Measurements from ENCODE around the gene OR13C8. TPM values are rescaled to one million over a fixed set of nuclear protein-coding genes. Genes with fewer than 3 reads are reported as not detected.

OR13C8 gene
- total and polyA plus RNA-seq, 2 donors (not counting 3 experiments of a cell fraction or from before 2014, with no cell fraction given): not detected

- FAIRE-seq (no peak), DNase-seq (ENCODE audit: low read depth, low spot score) (no peak)
- Histone ChIP-seq H3K4me3 (replicated peaks in 1 of 3; ENCODE audit: insufficient read depth in 1 of 3, low read depth in 1 of 3, low read length in 3 of 3) (no peak overlapping the region), H3K9ac (replicated peaks; ENCODE audit: extremely low read depth, insufficient read depth, low read length) (no peak overlapping the region), H3K4me2 (ENCODE audit: insufficient read depth, low read length) (no peak overlapping the region), H3K4me1 (ENCODE audit: control insufficient read depth, extremely low read depth, insufficient read depth, low read length) (no peaks in the 10 kb centered on the region), H3K27ac (ENCODE audit: insufficient read depth, low read depth, low read length) (no peak overlapping the region), H3K27me3 (ENCODE audit: control insufficient read depth in 2 of 2, insufficient read depth in 2 of 2, low read length in 2 of 2) (no peaks in the 10 kb centered on the region), H3K9me3 (replicated peaks; ENCODE audit: control insufficient read depth, insufficient read depth, low read length) (peaks cover 2% of the 10 kb centered on the region), H2AFZ (ENCODE audit: low read depth, low read length) (no peak overlapping the region), H3K9me1 (replicated peaks; ENCODE audit: control insufficient read depth, extremely low read depth, insufficient read depth, low read length) (no peaks in the 10 kb centered on the region), H3K36me3 (ENCODE audit: control insufficient read depth in 2 of 2, extremely low read depth in 1 of 2, insufficient read depth in 2 of 2, low read length in 2 of 2) (no peaks in the 10 kb centered on the region), H3K79me2 (ENCODE audit: control insufficient read depth, insufficient read depth, low read length) (no peaks in the 10 kb centered on the region), H4K20me1 (replicated peaks; ENCODE audit: control insufficient read depth, extremely low read depth, insufficient read depth, low read length) (no peaks in the 10 kb centered on the region)
- POLR2A ChIA-PET: no interaction called here
- dilution Hi-C loops (cut with MboI; ENCODE audit: extremely low pct_ligation_motif_present, low sequenced_read_pairs): no loop called here
- intact Hi-C loops (cut with micrococcal nuclease): no loop called here
- TF ChIP-seq MYC (IDR thresholded peaks at IDR 0.05; ENCODE audit: low read depth, low read length): no peak
- no peak for TF ChIP-seq POLR2A (IDR thresholded peaks at IDR 0.05; ENCODE audit: low read depth, low read length)
- TF ChIP-seq MAX (IDR thresholded peaks at IDR 0.05; ENCODE audit: insufficient read depth, insufficient read length): no peak
- no peak for TF ChIP-seq CTCF (IDR thresholded peaks at IDR 0.05; ENCODE audit: extremely low read depth in 1 of 2, insufficient read depth in 1 of 2, low read depth in 1 of 2, low read length in 2 of 2)
- TF ChIP-seq JUN (IDR thresholded peaks at IDR 0.05; ENCODE audit: borderline replicate concordance, insufficient read depth, insufficient read length, low read depth): no peak
- TF ChIP-seq FOS (IDR thresholded peaks at IDR 0.05; ENCODE audit: borderline replicate concordance, insufficient read depth, low read length): no peak
- no peak for TF ChIP-seq EZH2 (IDR thresholded peaks at IDR 0.05; ENCODE audit: borderline replicate concordance, low read depth, low read length, severe bottlenecking)
- no peak for TF ChIP-seq POLR2AphosphoS5 (IDR thresholded peaks at IDR 0.05; ENCODE audit: insufficient read depth, low read depth, low read length)
- no peak for TF ChIP-seq GATA2 (IDR thresholded peaks at IDR 0.05; ENCODE audit: insufficient read depth, insufficient read length, low read depth, low read length)
- BruUV-seq (replicated peaks): no TSS peak
- CTCF ChIA-PET: no interaction called here
Observed at GRCh38 chr9:104572612-104573011, 3.6 kb downstream of the OR13C8 start.

Measured in endothelial cell of umbilical vein (primary cell).